HG03575 (cell line): Measurements from ENCODE around the gene TENM3.

Experiments
- ATAC-seq: cut with Tn5 transposase; IDR thresholded peaks from one replicate; pipeline ENCODE4 v1.9.1; 2021; ENCODE audit not compliant: unreplicated experiment, insufficient number of reproducible peaks, low FRiP score; ENCODE audit errors: extremely low read depth

The TENM3 gene

GRCh38 chr4:182513587-182514291 is 270.5 kb downstream of the TENM3 start:
- ATAC-seq, result no peak

GRCh38 chr4:182518421-182518820 is 275.2 kb downstream of the TENM3 start:
- ATAC-seq, result no peak

GRCh38 chr4:182519528-182519927 is 276.3 kb downstream of the TENM3 start:
- no peak for ATAC-seq

GRCh38 chr4:182521011-182521410 is 277.8 kb downstream of the TENM3 start:
- no peak for ATAC-seq

- no peak for ATAC-seq
These were observed 285.6 kb downstream of the TENM3 start for GRCh38 chr4:182528819-182529218.

- no peak for ATAC-seq
These were observed 287.2 kb downstream of the TENM3 start for GRCh38 chr4:182530451-182530850.

- no peak for ATAC-seq
These were observed 288.5 kb downstream of the TENM3 start for GRCh38 chr4:182531555-182532162.

- ATAC-seq, result no peak
These were observed 289.2 kb downstream of the TENM3 start for GRCh38 chr4:182532441-182532840.

- ATAC-seq, result no peak
These were observed 290.8 kb downstream of the TENM3 start for GRCh38 chr4:182533964-182534363.

GRCh38 chr4:182536221-182536811 is 293.1 kb downstream of the TENM3 start:
- ATAC-seq, result no peak

- no peak for ATAC-seq
These were observed 294.0 kb downstream of the TENM3 start for GRCh38 chr4:182537031-182537795.

GRCh38 chr4:182538031-182538430 is 294.8 kb downstream of the TENM3 start:
- no peak for ATAC-seq

GRCh38 chr4:182540496-182540895 is 297.3 kb downstream of the TENM3 start:
- no peak for ATAC-seq

- peak; percentile 100 for ATAC-seq
These were observed 304.2 kb downstream of the TENM3 start for GRCh38 chr4:182547435-182547834.

- no peak for ATAC-seq
These were observed 305.0 kb downstream of the TENM3 start for GRCh38 chr4:182548156-182548555.

GRCh38 chr4:182549356-182549755 is 306.2 kb downstream of the TENM3 start:
- ATAC-seq, result no peak

- no peak for ATAC-seq
These were observed 309.7 kb downstream of the TENM3 start for GRCh38 chr4:182552948-182553347.

- ATAC-seq, result no peak
These were observed 310.5 kb downstream of the TENM3 start for GRCh38 chr4:182553653-182554052.

- no peak for ATAC-seq
These were observed 311.5 kb downstream of the TENM3 start for GRCh38 chr4:182554736-182555135.

- no peak for ATAC-seq
These were observed 312.8 kb downstream of the TENM3 start for GRCh38 chr4:182555997-182556418.
